Activated effector memory CD4-positive, alpha-beta T cell treated with anti-CD3 and anti-CD28 coated beads, Interleukin-2, amount 50 U/mL, for 16 hours (primary cell): ENCODE measurements around the gene FAM3A.
A peak's percentile ranks its signal among the peaks of the same experiment; 100 is the strongest.
"Not testable (repeated sequence)": the region's sequence is repeated elsewhere in the genome, so short reads cannot be mapped to it uniquely, and the experiment has no call there.

ENCODE experiments used
- DNase-seq: peaks from one replicate; pipeline ENCODE4 v3.0.0-alpha.2; 2020

The FAM3A gene

DNA sequence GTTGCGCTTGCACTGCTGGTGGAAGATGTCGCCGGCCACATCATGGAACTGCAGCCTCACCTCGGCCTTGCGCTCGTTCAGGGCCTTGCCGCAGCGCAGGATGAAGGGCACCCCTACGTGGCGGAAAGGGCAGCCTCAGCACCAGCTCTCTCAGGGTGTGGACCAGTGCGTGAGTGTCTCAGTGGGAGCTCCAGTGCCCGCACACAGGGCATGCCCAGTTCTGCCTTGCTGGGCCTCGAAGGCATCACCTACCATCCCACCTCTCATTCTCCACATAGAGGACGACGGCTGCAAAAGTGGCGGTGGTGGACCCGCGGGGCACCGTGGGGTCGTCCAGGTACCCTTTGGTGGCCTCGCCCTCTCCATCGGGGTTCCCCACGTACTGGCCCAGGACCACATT, 16.7 kb upstream of the FAM3A start:
- no peak for DNase-seq

DNA sequence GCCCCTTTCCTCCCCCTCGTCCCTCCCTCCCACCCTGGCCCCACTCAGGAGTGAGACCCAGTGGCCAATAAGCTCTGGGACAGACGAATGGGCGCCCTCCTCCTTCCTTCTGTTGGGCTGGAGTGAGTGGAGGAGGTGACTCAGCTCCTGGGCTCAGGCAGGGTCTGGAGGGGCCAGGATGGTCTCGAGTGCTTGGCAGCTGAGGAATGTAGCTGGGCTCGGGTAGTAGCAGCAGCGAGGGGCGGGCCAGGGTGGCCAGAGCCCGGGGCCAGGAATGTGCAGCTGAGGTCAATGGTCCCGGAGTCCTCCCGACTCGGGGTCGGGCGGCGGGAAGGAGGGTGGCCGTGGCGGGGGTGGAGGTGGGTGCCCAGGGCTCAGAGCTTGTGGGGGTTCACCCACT, 15.6 kb upstream of the FAM3A start:
- no peak for DNase-seq

DNA sequence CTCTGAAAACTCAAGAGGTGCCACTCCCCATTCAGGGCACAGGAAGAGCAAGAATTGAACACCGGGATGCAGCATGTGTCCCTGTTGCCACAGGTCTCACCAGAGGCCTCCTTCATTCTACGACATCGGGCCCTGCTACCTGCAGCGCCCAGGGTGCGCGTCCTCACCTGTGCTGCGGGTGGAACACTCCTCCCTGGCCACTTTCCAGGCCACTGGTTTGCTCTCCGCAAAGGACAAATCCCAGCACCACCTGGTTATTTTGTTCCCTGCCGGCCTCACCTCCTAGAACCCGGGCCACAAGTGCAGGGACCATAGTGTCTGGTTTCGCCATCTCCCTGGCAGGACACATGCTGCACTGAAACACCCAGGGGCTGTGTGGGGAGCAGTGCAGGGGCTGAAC, 14.3 kb upstream of the FAM3A start:
- no peak for DNase-seq

DNA sequence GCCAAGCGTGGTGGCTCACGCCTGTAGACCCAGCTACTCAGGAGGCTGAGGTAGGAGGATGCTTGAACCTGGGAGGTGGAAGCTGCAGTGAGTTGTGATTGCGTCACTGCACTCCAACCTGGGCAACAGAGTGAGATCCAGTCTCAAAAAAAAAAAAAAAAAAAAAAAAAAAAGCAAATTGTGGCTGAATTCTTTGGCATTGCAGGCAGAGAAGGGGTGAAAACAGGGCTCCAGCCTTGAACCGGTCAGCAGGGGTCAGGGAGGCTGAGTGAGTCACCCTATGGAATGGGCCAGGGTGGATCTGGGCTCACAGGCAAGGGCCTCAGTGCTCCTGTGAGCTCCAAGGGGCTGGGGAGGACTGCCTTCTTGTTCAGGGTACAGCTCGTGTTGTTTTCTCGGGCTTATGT, 13.2 kb upstream of the FAM3A start:
- no peak for DNase-seq

DNA sequence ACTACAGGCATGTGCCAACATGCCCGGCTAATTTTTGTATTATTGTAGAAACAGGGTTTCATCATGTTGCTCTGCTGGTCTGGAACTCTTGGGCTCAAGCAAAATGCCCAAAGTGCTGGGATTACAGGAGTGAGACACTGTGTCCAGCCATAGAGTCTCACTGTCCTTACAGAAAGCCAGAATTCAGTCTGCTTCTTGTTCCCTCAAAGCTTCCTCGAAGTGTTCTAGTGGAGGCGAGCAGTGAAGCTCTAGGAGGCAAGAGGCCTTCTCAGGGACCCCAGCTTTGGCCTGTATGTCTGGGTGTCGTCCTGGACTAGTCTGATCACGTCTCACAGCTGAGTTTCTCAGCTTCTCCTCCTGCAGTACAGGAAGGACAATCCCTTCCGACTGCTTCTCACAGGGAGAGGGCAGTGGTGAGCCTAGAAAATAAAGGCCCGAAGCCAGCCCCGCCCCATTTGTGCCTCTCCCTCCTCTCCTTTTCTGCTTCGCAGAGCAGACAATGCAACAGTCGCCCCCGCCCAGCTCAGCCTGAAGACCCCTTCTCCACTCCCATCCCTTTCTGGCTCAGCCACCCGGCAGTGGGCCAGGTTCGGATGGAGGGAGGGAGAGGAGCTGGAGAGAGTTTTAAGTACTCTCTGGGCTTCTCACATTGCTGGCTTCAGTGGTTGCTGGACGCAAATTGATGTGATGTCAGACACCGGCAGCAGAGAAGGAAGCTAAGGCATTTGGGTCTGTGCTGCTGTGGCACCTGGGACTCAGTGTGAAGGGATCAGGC, 11.1 kb upstream of the FAM3A start:
- peak; percentile 84 for DNase-seq

DNA sequence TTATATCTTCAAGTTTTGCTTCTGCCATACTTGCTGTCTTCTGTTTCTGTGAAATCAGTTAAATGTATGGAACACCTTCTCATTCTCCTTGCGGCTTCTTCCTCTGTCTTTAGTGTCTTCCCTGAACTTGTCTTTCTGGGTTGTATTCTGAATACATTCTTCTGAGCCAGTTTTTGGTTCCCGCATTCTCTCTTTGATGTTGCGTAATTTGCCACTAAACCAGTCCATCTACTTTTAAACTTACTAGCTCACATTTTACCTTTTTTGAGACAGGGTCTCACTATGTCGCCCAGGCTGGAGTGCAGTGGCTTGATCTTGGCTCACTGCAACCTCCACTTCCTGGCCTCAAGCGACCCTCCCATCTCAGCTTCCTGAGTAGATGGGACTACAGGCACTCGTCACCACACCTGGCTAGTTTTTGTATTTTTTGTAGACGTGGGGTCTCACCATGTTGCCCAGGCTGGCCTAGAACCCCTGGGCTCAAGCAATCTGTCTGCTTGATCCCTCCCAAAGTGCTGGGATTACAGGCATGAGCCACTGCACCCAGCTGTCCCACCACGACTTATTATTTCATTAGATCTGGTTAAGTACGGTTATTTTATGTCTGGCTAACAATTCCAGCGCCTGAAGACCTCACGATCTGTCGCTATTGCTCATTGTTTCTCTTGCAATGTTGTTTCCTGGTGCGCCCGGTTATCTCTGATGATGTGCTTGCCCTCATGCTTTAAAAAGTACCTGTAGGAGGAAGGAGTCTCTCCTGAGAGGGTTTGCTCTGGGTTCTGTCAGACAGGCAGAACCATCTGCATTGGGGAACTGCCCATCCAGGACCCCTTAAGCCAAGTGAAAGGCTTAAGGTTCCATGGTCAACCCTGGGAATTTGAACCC, 9.8 kb upstream of the FAM3A start:
- no peak for DNase-seq

DNA sequence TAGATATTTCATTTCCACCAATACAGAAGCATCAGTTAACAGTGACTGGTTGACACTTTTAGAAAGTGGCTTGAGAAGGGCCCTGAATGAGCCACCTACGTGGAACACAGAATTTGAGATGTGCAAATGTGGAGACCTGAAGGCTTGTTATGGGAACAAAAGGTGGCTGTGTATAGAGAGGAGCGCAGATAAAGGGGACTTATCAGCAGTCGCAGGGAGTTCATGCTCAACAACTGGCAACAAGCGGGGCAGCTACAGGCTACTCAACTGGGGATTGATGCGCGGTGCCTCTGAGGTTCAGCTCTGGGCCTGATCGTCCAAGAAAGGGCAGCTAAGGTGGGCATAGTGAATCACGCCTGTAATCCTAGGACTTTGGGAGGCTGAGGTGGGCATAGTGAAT, 3.4 kb upstream of the FAM3A start:
- DNase-seq, result no peak

DNA sequence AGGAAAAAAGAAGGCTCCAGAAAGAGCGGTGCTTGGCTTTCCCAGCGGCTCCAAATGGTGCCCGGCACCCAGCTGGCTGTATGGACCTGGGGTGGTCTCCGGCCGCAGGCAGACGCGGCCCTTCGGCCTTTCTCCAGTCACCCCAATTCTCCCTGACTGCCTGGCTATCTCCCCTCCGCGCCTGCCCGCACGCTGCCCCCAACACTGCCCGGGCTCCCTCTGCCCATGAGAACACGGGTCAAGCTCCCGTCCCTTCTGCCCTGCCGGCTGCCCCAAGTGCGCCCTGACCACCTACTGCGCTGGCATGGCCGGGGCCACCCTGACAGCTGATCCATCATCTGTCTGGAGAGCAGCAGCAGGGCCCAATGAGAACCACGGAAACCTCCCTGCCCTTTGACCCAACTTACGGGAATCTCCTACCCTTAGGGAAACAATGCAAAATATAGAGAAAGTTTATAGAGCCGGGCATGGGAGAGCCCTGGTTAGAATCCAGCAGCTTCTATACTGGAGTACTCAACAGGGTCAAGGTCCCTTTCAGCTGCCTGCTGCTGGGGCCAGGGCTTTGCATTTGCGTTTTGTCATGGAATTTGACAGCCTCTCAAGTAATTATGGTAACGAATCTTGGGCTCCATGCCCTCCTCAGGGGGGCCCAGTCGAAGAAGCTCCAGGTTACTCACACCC, 1.2 kb upstream of the FAM3A start:
- no peak for DNase-seq

DNA sequence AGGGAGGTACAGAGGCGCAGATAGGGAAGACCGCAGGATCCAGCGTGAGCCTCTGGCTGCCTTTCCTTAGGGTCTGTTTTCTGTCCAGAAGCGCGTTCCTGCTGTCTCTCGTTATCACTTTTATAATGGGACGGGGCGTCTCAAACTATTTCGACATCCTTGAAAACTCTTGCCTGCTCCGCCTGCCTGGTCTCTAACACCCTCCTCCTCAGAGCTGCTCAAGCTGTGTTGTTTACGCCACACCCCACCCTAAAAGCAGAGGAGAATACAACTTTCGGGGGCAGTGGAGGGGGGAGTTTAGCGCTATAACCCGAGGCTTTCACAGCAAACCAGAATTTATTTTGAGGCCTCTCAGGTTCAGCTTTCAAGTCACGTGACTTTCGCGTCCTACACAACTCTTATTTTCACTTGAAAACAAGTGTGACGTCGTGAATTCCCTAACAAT, 646 bp upstream of the FAM3A start:
- DNase-seq, result no peak

DNA sequence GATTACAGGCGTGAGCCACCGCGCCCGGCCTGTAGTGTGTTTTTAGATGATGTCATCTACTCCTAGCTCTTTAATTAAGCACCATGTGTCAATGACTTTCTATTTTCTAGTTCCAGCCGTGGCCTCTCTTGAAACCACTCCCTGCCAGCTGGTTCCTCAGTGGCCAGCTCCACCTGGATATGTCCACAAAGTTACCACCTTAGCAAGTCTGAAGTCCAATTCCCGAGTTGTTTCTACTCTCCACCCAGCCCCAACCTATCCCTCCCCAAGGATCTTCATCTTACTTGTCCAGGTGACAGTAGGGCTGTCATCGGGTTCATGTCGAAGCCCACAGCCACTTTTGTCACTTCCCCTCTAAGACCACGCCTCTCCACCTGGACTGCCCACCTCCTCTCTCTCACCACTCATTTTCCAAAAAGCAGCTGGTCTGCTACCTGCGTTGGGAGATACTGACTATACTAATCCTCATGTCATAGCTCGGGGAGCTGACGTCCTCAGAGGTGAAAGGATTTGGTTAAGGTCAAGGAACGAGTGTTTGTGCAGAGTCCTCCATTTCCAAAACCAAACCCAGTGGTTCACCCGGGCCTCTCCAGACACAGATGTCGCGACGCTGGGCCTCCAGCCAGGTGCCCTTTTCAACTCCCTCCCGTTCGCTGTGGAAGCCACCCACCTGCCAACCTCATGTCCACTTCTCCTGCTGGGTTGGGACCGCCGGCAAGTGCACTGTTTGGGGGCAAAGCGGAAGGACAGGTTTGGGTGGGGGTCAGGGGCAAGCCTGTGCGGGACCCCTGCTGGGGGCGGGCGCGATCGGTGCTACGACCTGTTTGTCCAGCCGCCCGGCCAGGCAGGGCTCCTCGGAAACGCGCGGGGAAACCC, 704 bp downstream of the FAM3A start:
- no peak for DNase-seq

DNA sequence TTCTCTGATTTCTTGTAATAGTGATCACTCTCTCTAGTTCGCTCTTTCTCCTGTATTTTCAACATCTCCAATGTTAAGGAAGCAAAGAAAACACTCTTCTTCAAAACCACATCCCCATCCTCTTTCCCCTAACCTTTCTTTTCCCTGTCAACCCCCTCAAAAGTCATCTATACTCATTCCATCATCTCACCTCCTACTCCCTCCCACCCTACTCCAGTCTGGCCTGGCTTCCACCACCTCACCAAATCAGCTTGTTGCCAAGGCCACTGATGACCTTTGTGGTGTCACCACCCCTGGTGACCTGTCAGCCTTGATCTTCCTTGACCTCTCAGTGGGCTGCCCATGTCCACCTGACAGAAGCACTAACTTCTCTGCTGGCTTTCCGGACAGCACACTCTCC, 2.3 kb downstream of the FAM3A start:
- no peak for DNase-seq

DNA sequence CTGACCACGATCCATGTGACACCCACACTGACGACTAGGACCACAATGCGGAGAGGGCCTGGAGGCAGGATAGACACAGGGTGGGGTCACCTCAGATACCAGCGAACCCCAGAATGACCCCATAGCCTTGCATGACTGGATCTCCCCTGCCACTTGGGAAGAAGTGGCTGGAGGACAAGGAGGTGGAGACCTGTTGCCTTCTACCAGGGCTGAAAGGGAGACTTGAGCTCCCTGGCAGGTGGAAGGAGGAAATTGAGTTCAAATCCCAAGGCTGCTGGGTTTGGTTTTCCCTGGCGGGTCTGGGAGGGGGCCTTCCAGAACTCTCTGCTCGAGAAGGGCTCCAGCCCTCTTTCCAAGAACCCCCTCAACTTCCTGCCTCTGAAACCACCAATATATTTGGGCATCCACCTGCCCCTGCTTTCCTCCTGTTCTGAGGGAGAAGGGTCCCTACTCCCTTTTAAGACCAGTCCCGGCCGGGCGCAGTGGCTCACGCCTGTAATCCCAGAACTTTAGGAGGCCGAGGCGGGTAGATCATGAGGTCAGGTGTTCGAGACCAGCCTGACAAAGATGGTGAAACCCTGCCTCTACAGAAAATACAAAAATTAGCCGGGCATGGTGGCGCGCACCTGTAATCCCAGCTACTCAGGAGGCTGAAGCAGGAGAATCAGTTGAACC, 3.0 kb downstream of the FAM3A start:
- DNase-seq, result no peak

DNA sequence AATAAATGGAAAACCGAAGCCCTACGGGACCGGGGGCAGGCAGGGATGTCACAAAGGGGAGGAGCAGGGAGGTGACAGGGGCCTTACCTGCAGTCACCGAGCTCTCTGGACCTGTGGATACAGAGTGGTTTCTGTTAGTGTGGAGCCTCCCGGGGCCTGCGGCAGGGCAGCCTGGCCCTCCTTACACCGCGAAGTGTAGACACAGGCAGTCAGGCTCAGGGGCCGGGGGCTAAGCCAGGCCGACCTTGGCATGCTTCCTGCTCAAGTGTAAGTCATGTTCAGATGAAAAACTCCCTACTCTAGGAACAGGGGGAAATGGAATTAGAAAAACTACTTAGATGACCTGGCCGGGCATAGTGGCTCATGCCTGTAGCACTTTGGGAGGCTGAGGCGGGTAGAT, 4.3 kb downstream of the FAM3A start:
- DNase-seq, result no peak

DNA sequence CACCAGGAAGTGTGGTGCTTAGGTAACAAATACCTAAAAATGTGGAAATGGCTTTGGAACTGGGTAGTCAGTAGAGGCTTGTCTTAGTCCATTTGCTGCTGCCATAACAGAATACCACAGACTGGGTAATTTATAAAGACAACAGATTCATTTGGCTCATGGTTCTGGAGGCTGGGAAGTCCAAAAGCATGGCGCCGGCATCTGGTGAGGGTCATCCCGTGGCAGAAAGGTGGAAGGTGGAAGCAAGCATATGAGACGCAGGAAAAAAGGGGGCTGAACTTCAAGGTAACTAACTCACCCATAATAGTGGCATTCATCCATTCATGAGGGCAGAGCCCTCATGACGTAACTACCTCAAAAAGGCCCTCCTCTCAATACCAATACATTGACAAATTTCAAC, 6.6 kb downstream of the FAM3A start:
- no peak for DNase-seq

DNA sequence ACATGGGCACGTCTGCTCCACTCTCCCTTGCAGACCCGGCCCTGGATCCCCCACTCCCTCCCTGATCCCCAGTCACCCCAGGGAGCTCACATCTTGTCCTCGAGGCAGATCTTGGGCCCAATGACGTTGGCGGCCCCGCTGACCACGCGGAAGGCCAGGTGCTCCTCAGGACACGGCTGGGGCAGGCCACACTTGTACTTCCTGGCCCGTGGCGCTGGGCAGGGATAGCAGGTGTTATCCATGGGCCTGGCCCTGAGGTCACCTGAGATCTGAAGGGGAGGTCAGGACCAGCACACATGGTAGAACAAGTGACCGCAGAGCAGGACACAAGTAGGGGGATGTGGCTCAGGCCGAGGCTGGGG, 7.7 kb downstream of the FAM3A start:
- DNase-seq, result no peak

DNA sequence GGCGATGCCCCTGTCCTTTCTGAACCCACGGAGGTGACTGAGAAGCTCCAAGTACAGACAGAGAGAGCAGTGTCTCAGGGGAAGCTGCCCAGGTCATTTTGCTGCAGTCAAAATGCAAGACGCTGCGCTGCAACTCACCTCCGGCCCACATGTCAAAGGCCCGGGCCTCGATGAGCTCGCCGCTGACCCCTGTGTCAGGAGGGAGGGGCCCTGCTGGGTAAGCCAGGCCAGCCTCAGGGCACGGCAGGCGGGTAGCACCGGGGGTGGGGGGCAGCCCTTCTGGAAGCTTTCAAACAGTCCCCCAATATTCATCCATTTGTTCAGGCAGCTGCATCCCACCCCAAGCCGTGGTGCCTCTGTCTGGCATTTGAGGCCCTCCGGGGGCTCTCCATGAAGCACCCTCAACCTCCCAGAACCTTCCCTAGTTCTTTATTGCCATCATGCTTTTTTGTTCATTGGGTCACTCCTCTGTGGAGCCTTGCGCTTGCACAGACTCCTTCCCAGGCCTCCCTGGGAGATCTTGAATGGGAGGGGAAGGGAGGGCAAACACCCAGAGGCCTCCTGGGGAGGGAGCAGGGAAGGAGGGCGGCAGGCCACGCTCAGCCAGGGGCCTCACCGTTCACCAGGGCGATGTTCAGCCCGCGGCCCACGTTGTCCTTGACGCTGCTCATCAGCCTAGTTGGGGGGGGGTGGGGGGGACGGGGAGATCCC, 8.2 kb downstream of the FAM3A start:
- no peak for DNase-seq

DNA sequence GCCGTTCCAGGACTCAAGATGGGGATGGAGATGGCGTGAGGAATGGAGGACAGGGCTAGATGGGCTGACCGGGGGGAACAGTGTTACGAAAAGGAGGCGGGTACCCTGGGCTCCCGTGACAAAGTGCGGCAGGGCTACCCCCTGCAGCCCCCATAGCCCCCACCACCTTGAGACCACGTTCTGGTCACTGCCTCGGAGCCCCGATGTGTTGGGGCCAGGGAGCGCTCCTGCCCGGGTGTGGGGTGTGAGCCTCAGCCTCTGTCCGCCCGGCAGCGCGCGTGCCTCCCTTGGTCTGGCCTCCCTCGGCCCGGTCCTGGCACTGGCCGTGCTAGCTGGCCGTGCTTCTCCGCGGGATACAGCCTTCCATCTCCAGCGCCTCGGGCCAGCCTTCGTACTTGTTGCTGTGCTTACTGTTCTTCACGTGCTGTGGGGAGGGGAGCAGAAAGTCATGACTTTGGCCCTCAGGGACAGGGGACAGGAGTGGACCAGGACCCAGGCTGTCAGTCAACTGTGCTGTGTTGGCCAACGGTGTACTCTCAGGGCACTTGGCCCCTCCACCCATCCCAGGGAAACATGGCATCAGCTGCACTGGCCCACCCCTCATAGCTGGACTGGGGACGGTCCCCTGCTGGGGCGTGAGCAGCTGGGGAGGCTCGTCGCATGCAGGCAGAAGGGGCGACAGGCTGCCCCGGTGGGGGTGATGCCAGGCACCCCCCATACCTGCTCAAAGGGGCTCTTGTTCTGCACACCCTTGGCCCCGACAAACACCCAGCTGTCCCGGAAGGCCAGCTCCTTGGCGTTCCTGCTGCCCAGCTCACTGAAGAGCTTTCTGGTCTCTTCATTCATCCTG, 9.3 kb downstream of the FAM3A start:
- DNase-seq, result no peak

DNA sequence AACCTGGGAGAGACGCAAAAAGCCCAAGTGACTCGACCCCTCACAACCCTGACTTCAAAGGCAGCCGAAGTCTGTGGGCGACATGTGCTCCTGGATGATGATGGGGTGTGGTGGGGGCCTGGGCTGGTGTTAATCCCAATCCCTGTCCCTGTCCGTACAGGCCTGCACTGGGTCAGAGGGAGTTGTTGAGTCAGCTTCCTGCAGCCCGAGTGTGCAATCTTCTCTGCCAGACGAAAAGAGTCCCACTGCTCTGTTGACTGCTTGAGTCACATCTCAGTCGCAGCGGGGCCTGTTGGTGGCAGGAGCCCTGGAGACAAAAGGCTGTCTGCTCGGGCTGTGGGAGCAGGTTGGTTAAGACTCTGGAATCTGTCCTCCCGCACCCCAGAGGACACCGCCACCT, 10.3 kb downstream of the FAM3A start:
- no peak for DNase-seq

DNA sequence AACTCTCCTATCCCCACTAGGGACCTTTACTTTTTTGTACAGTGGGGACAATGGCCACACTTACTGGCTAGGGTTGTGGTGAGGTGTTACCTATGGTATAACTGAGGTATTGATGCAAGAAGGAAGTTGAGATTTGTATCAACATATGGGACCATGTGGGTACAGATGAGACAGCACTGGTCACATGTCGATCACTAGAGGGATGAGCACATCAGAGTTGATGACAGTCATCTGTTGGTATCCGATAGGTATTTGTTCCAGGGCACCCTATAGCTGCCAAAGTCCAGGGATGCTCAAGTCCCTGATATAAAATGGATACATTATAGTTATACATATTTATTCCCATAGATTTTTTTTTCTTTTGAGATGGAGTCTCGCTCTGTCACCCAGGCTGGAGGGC, 13.0 kb downstream of the FAM3A start:
- no peak for DNase-seq

DNA sequence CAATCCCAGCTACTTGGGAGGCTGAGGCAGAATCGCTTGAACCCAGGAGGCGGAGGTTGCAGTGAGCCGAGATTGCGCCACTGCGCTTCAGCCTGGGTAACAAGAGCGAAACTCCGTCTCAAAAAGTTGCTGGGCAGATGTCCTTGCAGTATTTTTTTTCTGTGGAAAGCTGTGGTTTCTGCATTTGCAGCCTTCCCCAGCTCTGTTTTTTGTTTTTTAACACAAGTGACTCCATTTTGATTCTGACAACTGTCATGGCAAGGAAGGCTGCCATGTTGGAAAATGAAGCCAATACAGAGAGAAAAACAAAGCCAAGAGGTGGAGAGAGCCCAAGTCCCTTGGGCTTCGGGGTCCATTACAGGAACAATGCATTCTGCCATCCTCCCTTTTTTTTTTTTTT, 13.9 kb downstream of the FAM3A start:
- DNase-seq, result no peak

DNA sequence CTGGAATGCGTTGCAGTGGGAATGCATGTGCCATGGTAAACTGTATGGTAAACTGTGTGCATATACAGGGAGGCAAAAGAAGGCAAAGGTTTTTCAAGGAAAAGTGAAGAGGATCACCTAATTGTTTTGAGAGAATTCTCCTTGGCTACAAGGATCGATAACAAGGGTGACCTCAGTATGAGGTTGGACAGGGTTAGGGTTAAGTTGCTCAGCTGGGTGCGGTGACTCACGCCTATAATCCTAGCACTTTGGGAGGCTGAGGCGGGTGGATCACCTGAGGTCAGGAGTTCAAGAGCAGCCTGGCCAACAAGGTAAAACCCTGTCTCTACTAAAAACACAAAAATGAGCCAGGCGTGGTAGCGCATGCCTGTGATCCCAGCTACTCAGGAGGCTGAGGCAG, 14.6 kb downstream of the FAM3A start:
- not testable (repeated sequence) for DNase-seq
